UCSD-AML1 (cell line): ENCODE results near the gene SLC25A47.
"Not testable (repeated sequence)": the region's sequence is repeated elsewhere in the genome, so short reads cannot be mapped to it uniquely, and the experiment has no call there.

Experiments used
- DNase-seq: peaks from one replicate; lab custom pipeline; 2025; ENCODE audit not compliant: unreplicated experiment; lab: John Stamatoyannopoulos, UW

Gene SLC25A47

DNA sequence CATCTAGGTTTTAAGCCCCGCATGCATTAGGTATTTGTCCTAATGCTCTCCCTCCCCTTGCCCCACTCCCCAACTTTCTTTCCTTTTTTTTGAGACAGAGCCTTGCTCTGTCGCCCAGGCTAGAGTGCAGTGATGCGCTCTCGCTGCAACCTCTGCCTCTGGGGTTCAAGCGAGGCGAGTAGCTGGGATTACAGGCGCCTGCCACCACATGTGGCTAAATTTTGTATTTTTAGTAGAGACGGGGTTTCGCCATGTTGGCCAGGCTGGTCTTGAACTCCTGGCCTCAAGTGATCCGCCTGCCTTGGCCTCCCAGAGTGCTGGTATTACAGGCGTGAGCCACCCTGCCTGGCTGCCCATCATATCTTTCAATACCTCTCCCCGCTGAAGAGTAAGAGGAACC lies 19.7 kb downstream of the SLC25A47 start:
- DNase-seq = not testable (repeated sequence)

DNA sequence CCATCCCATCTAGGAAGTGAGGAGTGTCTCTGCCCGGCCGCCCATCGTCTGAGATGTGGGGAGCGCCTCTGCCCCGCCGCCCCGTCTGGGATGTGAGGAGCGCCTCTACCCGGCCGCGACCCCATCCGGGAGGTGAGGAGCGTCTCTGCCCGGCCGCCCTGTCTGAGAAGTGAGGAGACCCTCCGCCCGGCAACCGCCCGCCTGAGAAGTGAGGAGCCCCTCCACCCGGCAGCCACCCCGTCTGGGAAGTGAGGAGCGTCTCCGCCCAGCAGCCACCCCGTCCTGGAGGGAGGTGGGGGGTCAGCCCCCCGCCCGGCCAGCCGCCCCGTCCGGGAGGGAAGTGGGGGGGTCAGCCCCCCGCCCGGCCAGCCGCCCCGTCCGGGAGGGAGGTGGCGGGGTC lies 21.5 kb downstream of the SLC25A47 start:
- not testable (repeated sequence) for DNase-seq

DNA sequence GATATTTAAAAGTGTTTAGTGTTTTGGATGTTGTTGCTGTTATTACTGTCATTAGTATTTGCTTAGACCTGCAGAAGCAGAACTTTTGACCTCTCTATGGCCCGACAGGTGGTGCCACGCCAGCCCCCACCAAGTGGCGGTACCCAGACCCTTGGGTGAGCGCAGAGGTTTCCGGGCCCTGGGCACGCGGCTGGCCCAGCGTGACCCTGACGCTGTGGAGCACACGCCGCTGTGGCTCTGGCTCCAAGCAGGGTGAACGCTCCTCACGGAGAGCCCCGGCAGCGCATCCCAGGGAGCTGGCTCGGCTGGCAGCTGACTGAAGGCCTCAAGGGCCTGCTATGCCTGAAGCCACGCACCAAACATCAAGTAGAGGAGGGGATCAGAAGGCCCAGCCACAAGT lies 22.6 kb downstream of the SLC25A47 start:
- DNase-seq = no peak

- DNase-seq = no peak
Observed at GRCh38 chr14:100346306-100347091, 23.4 kb downstream of the SLC25A47 start.

GRCh38 chr14:100348253-100348729 lies 25.2 kb downstream of the SLC25A47 start:
- DNase-seq = no peak

DNA sequence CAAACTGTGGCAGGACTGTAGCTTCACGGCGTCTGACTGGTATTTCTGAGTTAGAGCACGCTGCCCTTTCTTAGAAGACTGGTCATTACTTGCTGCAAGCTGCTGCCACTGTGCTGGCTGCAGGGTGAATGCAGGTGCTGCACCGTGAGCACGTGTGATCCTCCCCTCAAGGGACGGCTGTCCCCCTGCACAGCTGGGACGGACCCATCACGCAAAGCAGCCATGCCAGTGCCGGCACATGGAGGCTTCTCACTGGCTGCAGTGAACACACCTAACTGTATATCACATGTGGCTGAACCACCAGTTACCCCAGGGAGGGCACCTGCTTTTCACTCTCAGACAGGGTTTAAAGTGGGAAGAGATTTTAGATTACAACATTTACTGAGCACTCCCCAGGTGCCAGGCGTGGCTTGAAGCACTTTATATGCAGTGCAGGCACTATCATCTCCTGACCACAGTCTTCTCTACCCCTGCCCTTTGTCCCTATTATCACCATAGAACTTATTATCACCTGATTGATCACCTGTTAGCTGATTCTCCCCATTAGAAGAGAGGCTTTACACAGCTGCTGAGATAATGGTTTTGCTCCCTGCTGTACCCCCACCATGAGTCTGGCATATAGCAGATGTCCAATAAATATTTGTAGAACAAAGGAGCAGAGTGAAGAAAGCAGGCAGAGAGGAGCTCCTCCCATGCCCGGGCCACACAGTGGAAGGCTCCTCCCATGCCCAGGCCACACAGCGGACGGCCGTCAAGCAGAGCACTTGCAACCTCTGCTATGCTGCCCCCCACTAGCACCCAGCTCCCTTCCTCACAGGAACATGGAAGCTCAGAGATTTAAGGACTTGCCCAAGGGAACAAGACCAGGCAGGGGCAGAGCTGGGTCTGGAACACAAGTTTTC lies 25.9 kb downstream of the SLC25A47 start:
- no peak for DNase-seq

- no peak for DNase-seq
Observed at GRCh38 chr14:100350276-100350926, 27.3 kb downstream of the SLC25A47 start.

DNA sequence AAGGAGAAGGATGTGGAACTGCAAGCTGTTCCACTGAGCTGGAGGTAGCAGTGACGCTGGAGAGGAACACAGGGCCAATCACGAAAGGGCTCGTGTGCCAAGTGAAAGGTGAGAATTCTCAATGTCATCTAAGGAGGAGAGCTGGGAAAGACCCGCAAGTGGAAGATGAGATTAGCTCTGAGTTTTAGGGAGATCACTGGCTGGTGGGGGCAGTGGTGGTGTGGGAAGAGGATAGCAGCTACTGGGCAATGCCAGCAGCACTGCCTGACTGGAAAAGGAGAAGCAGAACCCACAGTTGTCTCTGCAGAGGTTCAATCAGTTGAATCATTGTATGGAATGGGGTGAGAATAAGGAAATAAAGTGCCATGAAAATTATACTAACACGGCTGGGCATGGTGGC lies 27.8 kb downstream of the SLC25A47 start:
- no peak for DNase-seq

DNA sequence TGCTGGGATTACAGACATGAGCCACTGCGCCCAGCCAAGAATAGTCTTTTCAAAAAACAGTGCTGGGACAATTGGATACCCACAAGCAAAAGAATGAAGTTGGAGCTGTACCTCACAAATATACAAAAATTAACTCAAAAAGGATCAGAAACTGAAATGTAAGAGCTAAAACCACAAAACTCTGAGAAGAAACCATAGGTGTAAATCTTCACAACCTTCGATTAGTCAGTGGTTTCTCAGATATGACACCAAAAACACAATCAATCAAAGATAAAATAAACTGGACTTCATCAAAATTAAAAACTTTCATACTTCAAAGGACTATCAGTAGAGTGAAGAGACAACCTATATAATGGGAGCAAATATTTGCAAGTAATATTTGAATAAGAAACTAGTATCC lies 35.3 kb downstream of the SLC25A47 start:
- DNase-seq = no peak

DNA sequence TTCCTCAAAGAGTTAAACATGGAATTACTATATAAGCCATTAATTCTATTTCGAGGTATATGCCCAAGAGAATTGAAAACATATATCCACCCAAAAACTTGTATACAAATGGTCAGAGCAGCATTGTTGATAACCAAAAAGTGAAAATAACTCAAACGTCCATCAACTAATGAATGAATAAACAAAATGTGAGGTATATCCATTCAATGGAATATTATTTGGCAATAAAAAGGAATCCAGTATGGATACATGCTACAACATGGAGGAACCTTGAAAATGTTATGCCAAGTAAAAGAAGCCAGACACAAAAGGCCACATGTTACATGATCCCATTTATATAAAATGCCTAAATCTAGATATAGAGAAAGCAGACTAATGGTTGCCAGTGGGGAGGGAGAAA lies 36.0 kb downstream of the SLC25A47 start:
- no peak for DNase-seq

DNA sequence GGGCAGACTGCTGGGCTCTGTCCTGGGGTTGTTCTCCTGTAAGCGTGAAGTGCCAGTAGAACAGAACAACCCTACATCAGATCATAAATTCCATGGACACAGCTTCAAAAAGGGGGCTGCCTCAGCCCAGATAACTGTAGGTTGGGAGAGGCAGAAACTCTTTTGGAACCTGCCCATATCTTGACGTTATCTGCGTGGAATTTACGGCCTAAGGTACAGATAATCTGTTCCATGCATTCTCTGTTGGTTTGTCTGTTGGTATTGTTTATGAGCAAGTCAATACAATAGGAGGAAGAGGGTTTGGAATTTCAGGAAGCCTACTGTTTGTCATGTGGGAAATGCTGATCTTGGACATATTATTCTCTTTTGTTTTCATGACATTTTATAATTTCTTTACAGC lies 36.7 kb downstream of the SLC25A47 start:
- DNase-seq = no peak

GRCh38 chr14:100361626-100362025 lies 38.5 kb downstream of the SLC25A47 start:
- no peak for DNase-seq

- DNase-seq = no peak
Observed at GRCh38 chr14:100362311-100362927, 39.3 kb downstream of the SLC25A47 start.

DNA sequence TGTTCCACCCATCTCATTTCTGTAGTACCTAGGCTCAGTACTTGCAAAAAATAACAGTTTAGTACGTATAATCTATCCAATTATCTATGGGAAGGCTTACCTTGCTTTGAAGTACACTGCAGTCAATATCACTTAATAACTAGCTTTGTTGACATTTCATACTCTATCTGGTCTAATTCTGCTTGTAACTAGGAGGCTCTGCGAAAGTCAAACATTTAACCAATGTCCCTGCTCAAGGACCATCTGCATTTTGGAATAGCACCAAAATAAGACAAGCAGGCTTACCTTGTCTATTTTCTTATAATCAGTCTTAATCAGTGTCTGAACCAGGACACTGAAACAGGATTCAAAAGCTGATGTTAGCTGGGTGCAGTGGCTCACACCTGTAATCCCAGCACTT lies 39.9 kb downstream of the SLC25A47 start:
- no peak for DNase-seq

GRCh38 chr14:100364403-100364802 lies 41.3 kb downstream of the SLC25A47 start:
- DNase-seq = no peak

GRCh38 chr14:100365741-100366140 lies 42.6 kb downstream of the SLC25A47 start:
- no peak for DNase-seq

- DNase-seq = no peak
Observed at GRCh38 chr14:100369019-100369418, 45.9 kb downstream of the SLC25A47 start.

GRCh38 chr14:100370003-100370402 lies 46.9 kb downstream of the SLC25A47 start:
- DNase-seq = no peak

DNA sequence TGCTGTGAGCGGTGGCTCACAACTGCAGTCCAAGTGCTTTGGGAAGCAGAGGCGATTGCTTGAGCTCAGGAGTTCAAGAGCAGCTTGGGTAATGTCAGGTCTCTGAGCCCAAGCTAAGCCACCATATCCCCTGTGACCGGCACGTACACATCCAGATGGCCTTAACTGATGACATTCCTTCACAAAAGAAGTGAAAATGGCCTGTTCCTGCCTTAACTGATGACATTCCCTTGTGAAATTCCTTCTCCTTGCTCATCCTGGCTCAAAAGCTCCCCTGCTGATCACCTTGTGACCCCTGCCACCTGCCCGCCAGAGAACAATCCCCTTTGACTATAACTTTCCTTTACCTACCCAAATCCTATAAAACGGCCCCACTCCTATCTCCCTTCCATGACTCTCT lies 48.6 kb downstream of the SLC25A47 start:
- DNase-seq = no peak

- DNase-seq = no peak
Observed at GRCh38 chr14:100372357-100373048, 49.4 kb downstream of the SLC25A47 start.
